MM.1S (cell line): ENCODE results near the gene TBC1D8.

ENCODE experiments used
- DNase-seq: peaks from one replicate; pipeline ENCODE4 v3.0.0-alpha.2; 2015
- H2AFZ ChIP-seq: fragments of 300-600 bp; sonication (generic); 2 replicates; pipeline ENCODE4 v1.6.0; 2016; ENCODE audit warnings: antibody characterized with exemption, low read length
- H3F3A ChIP-seq: fragments of 300-600 bp; sonication (generic); 2 replicates; pipeline ENCODE4 v1.6.1; 2016; ENCODE audit warnings: mild to moderate bottlenecking, antibody characterized with exemption, low read length, moderate library complexity, mixed read lengths; ENCODE audit not compliant: insufficient read depth
- H3K27ac ChIP-seq: fragments of 300-600 bp; sonication (generic); 2 replicates; pipeline ENCODE4 v1.5.1; 2016; ENCODE audit warnings: mild to moderate bottlenecking, low read length
- H3K27me3 ChIP-seq: fragments of 300-600 bp; sonication (generic); replicated peaks from 2 replicates; pipeline ENCODE4 v1.6.0; 2016; ENCODE audit warnings: low read length; ENCODE audit not compliant: insufficient read depth
- H3K36me3 ChIP-seq: fragments of 300-600 bp; sonication (generic); replicated peaks from 2 replicates; pipeline ENCODE4 v1.6.1; 2016; ENCODE audit warnings: mild to moderate bottlenecking, low read length, mixed read lengths; ENCODE audit not compliant: insufficient read depth
- H3K4me1 ChIP-seq: fragments of 300-600 bp; sonication (generic); 2 replicates; pipeline ENCODE4 v1.6.1; 2016; ENCODE audit warnings: low read length, mixed read lengths
- H3K4me2 ChIP-seq: fragments of 300-600 bp; sonication (generic); 2 replicates; pipeline ENCODE4 v1.6.0; 2016; ENCODE audit warnings: low read depth, low read length
- H3K4me3 ChIP-seq: fragments of 300-600 bp; sonication (generic); 2 replicates; pipeline ENCODE4 v1.5.1; 2016; ENCODE audit warnings: low read length, mixed read lengths
- H3K79me2 ChIP-seq: fragments of 300-600 bp; sonication (generic); 2 replicates; pipeline ENCODE4 v1.6.1; 2016; ENCODE audit warnings: mixed run types, low read length, mixed read lengths
- H3K9ac ChIP-seq: fragments of 300-600 bp; sonication (generic); 2 replicates; pipeline ENCODE4 v1.6.1; 2016; ENCODE audit warnings: low read length, mixed read lengths
- H3K9me2 ChIP-seq: fragments of 300-600 bp; sonication (generic); replicated peaks from 2 replicates; pipeline ENCODE4 v1.6.1; 2016; ENCODE audit warnings: mild to moderate bottlenecking, low read length, mixed read lengths; ENCODE audit not compliant: insufficient read depth
- H3K9me3 ChIP-seq: fragments of 300-600 bp; sonication (generic); replicated peaks from 2 replicates; pipeline ENCODE4 v1.6.1; 2016; ENCODE audit warnings: mild to moderate bottlenecking, low read length, mixed read lengths; ENCODE audit not compliant: insufficient read depth
- H4K20me1 ChIP-seq: fragments of 300-600 bp; sonication (generic); 2 replicates; pipeline ENCODE4 v1.6.1; 2016; ENCODE audit warnings: mild to moderate bottlenecking, low read length, moderate library complexity, mixed read lengths; ENCODE audit not compliant: insufficient read depth
- EZH2 ChIP-seq: fragments of 300-600 bp; sonication (generic); optimal IDR thresholded peaks from 2 replicates; pipeline ENCODE3; 2017; ENCODE audit warnings: low read depth, mild to moderate bottlenecking, antibody characterized with exemption, low read length, mixed read lengths
- EZH2phosphoT487 ChIP-seq: fragments of 300-600 bp; sonication (generic); IDR thresholded peaks from 2 replicates; pipeline ENCODE4 v1.6.1; 2018; ENCODE audit warnings: antibody characterized with exemption, low read length
- TF ChIP-seq, protein P1 (sequence below): fragments of 300-600 bp; sonication (generic); IDR thresholded peaks from 2 replicates; pipeline ENCODE4 v1.5.1; 2016; ENCODE audit warnings: antibody characterized with exemption, low read length, mixed read lengths

Gene TBC1D8

GRCh38 chr2:101047075-101047766 lies 104.0 kb downstream of the TBC1D8 start:
- TF ChIP-seq EZH2 (no peak), EZH2phosphoT487 (no peak)
- TF ChIP-seq, protein P1, sequence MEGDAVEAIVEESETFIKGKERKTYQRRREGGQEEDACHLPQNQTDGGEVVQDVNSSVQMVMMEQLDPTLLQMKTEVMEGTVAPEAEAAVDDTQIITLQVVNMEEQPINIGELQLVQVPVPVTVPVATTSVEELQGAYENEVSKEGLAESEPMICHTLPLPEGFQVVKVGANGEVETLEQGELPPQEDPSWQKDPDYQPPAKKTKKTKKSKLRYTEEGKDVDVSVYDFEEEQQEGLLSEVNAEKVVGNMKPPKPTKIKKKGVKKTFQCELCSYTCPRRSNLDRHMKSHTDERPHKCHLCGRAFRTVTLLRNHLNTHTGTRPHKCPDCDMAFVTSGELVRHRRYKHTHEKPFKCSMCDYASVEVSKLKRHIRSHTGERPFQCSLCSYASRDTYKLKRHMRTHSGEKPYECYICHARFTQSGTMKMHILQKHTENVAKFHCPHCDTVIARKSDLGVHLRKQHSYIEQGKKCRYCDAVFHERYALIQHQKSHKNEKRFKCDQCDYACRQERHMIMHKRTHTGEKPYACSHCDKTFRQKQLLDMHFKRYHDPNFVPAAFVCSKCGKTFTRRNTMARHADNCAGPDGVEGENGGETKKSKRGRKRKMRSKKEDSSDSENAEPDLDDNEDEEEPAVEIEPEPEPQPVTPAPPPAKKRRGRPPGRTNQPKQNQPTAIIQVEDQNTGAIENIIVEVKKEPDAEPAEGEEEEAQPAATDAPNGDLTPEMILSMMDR, result no peak
- Histone ChIP-seq H3K9me3 (no peaks in the 10 kb centered on the region), H3K27me3 (no peaks in the 10 kb centered on the region), H3K36me3 (no peaks in the 10 kb centered on the region), H3K9ac (no peak overlapping the region), H3K9me2 (no peaks in the 10 kb centered on the region), H3K4me1 (peaks cover 38% of the 10 kb centered on the region), H3K79me2 (no peaks in the 10 kb centered on the region), H4K20me1 (no peaks in the 10 kb centered on the region), H3K27ac (peak overlapping the region; percentile 5; the same call in 1 of the 2 replicates), H2AFZ (no peak overlapping the region), H3K4me3 (no peak overlapping the region), H3K4me2 (peak overlapping the region; percentile 28; the same call in 1 of the 2 replicates), H3F3A (peaks cover 26% of the 10 kb centered on the region)
- peak; percentile 62 for DNase-seq

- H2AFZ ChIP-seq, result no peak overlapping the region
- H3K27me3 ChIP-seq, result no peaks in the 10 kb centered on the region
- H3K36me3 ChIP-seq, result no peaks in the 10 kb centered on the region
- DNase-seq, result no peak
- TF ChIP-seq, protein P1, result no peak
- TF ChIP-seq EZH2 (no peak), EZH2phosphoT487 (no peak)
- no peak overlapping the region for H3K27ac ChIP-seq
- H3K79me2 ChIP-seq, result no peaks in the 10 kb centered on the region
- peaks cover 28% of the 10 kb centered on the region for H3K4me1 ChIP-seq
- H3K4me3 ChIP-seq, result no peak overlapping the region
- no peak overlapping the region for H3K4me2 ChIP-seq
- H4K20me1 ChIP-seq, result no peaks in the 10 kb centered on the region
- no peaks in the 10 kb centered on the region for H3K9me3 ChIP-seq
- no peak overlapping the region for H3K9ac ChIP-seq
- no peaks in the 10 kb centered on the region for H3K9me2 ChIP-seq
- H3F3A ChIP-seq, result peaks cover 22% of the 10 kb centered on the region
These were observed 105.9 kb downstream of the TBC1D8 start for GRCh38 chr2:101045330-101045729.

DNA sequence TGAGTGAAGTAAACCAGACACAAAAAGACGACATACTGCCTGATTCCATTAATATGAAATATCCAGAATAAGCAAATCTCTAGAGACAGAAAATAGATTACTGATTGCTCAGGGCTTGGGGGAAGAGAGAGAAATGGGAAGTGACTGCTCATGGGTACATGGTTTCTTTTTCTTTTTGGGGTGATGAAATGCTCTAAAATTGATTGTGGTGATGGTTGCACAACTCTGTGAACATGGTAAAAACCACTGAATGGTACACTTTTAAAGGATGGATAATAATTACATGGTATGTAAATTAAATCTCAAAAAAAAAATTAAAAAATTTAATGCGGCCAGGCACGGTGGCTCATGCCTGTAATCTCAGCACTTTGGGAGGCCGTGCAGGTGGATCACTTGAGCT lies 109.8 kb downstream of the TBC1D8 start:
- Histone ChIP-seq H2AFZ (no peak overlapping the region), H4K20me1 (no peaks in the 10 kb centered on the region), H3K27me3 (no peaks in the 10 kb centered on the region), H3K9me3 (no peaks in the 10 kb centered on the region), H3K27ac (no peak overlapping the region), H3F3A (peaks cover 14% of the 10 kb centered on the region), H3K9ac (no peak overlapping the region), H3K79me2 (no peaks in the 10 kb centered on the region), H3K4me3 (no peak overlapping the region), H3K4me1 (peaks cover 15% of the 10 kb centered on the region), H3K4me2 (no peak overlapping the region), H3K36me3 (no peaks in the 10 kb centered on the region), H3K9me2 (no peaks in the 10 kb centered on the region)
- no peak for TF ChIP-seq EZH2phosphoT487
- no peak for DNase-seq

DNA sequence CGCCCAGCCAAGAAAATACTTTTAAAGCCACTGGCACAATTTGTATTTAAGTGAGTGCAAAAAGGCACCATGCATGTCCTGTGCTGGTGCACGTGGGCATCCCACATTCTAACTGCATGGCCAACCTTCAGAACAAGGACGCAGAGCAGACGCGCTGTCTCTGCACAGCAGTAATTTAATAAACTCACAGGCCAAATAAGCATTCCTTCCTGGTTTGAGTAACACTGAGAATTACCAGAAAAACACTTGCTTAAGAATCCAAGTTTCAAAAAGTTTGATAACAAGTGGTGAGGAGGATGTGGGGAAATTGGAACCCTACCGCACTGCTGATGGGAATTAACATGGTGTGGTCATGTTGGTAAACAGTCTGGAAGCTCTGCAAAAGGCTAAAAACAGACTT lies 110.4 kb downstream of the TBC1D8 start:
- Histone ChIP-seq H3K36me3 (no peaks in the 10 kb centered on the region), H3K27me3 (no peaks in the 10 kb centered on the region), H3K4me2 (no peak overlapping the region), H3K4me3 (no peak overlapping the region), H3K27ac (no peak overlapping the region), H4K20me1 (no peaks in the 10 kb centered on the region), H3F3A (peaks cover 14% of the 10 kb centered on the region), H3K4me1 (peaks cover 15% of the 10 kb centered on the region), H3K9me3 (no peaks in the 10 kb centered on the region), H3K9ac (no peak overlapping the region), H2AFZ (no peak overlapping the region), H3K9me2 (no peaks in the 10 kb centered on the region), H3K79me2 (no peaks in the 10 kb centered on the region)
- no peak for DNase-seq
- no peak for TF ChIP-seq EZH2phosphoT487
- TF ChIP-seq, protein P1, result no peak
- no peak for TF ChIP-seq EZH2
